HFF-Myc (cell line): ENCODE results near the gene LGMN.

Experiments
- DNase-seq: peaks from one replicate; pipeline ENCODE4 v3.0.0-alpha.2; 2011; ENCODE audit warnings: low read depth; ENCODE audit errors: extremely low read depth
- H3K4me3 ChIP-seq: replicated peaks from 2 replicates; pipeline ENCODE4 v1.5.1; 2011; ENCODE audit warnings: low read depth, mild to moderate bottlenecking, control low read depth, low read length
- TF ChIP-seq, protein P1 (sequence below): IDR thresholded peaks from 2 replicates; pipeline ENCODE4 v1.5.1; 2012; ENCODE audit warnings: mild to moderate bottlenecking, low read depth, low read length, control low read depth; ENCODE audit errors: missing control alignments

The LGMN gene

GRCh38 chr14:92675976-92676375, 72.5 kb downstream of the LGMN start:
- H3K4me3 ChIP-seq, result no peak overlapping the region
- DNase-seq, result no peak
- TF ChIP-seq, protein P1, sequence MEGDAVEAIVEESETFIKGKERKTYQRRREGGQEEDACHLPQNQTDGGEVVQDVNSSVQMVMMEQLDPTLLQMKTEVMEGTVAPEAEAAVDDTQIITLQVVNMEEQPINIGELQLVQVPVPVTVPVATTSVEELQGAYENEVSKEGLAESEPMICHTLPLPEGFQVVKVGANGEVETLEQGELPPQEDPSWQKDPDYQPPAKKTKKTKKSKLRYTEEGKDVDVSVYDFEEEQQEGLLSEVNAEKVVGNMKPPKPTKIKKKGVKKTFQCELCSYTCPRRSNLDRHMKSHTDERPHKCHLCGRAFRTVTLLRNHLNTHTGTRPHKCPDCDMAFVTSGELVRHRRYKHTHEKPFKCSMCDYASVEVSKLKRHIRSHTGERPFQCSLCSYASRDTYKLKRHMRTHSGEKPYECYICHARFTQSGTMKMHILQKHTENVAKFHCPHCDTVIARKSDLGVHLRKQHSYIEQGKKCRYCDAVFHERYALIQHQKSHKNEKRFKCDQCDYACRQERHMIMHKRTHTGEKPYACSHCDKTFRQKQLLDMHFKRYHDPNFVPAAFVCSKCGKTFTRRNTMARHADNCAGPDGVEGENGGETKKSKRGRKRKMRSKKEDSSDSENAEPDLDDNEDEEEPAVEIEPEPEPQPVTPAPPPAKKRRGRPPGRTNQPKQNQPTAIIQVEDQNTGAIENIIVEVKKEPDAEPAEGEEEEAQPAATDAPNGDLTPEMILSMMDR, result no peak

GRCh38 chr14:92675421-92675820, 73.0 kb downstream of the LGMN start:
- no peak overlapping the region for H3K4me3 ChIP-seq
- TF ChIP-seq, protein P1, result no peak

GRCh38 chr14:92673601-92674150, 74.8 kb downstream of the LGMN start:
- TF ChIP-seq, protein P1, result no peak
- DNase-seq, result no peak
- H3K4me3 ChIP-seq, result no peak overlapping the region

More at GRCh38 chr14:92675421-92675820, 73.0 kb downstream of the LGMN start:
- DNase-seq, result no peak

GRCh38 chr14:92670643-92671366, 77.6 kb downstream of the LGMN start:
- TF ChIP-seq, protein P1, result no peak
- H3K4me3 ChIP-seq, result no peak overlapping the region

GRCh38 chr14:92670160-92670559, 78.3 kb downstream of the LGMN start:
- H3K4me3 ChIP-seq, result no peak overlapping the region
- TF ChIP-seq, protein P1, result peak; percentile 55
- peak; percentile 97 for DNase-seq

More at GRCh38 chr14:92670643-92671366, 77.6 kb downstream of the LGMN start:
- DNase-seq, result no peak

- DNase-seq, result no peak
- no peak overlapping the region for H3K4me3 ChIP-seq
- TF ChIP-seq, protein P1, result no peak
Observed at GRCh38 chr14:92668276-92668973, 80.0 kb downstream of the LGMN start.
